ENCODE results near the gene GGCX. TPM values are rescaled to one million over a fixed set of nuclear protein-coding genes. Genes with fewer than 3 reads are reported as not detected.
"Not testable (repeated sequence)": the region's sequence is repeated elsewhere in the genome, so short reads cannot be mapped to it uniquely, and the experiment has no call there.

GGCX gene
- total RNA-seq, 2 donors from 2014 or later = 15.6 to 17.8 TPM

DNA sequence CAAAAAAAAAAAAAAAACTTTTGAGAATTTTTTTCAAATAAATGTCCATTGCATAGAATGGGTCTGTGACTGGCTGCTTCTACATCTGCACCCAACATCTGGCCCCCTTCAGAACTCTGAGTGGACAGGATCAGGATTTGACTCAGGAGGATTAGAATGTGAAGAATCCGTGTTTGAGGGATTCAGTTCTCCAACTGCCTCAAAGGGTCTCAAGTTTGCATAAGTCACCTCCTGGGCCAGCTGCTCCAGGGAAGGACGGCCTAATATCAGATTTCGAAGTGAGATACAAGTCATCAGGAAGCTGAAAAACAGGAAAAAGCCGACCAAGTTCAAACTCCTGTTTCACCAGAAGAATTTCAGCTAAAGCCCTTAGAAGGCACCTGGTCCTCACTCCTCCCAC, 11.5 kb downstream of the GGCX start:
- DNase-seq (no peak), ATAC-seq (no peak)
- Mint-ChIP-seq H3K4me3 (no peak overlapping the region), H3K4me1 (peaks cover 4% of the 10 kb centered on the region), H3K27ac (peak overlapping the region; percentile 75), H3K27me3 (no peaks in the 10 kb centered on the region), H3K36me3 (ENCODE audit: low read depth) (peaks cover 4% of the 10 kb centered on the region)
- no peaks in the 10 kb centered on the region for H3K9me3 ChIP-seq (ENCODE audit: control insufficient read depth, low read length, poor library complexity, severe bottlenecking)

DNA sequence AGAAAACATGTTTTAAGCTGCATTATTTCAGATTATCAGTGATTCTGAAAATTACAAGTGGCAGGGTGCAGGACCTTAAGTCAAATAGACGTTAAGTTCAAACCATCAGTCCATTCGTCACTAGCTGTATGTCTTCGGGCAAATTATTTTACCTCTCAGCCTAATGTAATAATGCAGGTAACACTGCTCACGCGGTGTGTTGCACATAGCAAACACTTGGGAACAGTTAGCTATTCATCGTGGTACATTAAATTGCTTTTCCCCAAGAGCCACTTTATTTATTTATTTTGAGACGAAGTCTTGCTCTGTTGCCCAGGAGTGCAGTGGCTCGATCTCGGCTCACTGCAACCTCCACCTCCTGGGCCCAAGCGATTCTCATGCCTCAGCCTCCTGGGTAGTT, 12.2 kb downstream of the GGCX start:
- no peaks in the 10 kb centered on the region for H3K27me3 Mint-ChIP-seq
- peak overlapping the region; percentile 75 for H3K27ac Mint-ChIP-seq
- peaks cover 2% of the 10 kb centered on the region for H3K36me3 Mint-ChIP-seq (ENCODE audit: low read depth)
- no peak overlapping the region for H3K4me3 Mint-ChIP-seq
- peaks cover 7% of the 10 kb centered on the region for H3K4me1 Mint-ChIP-seq
- DNase-seq = no peak
- H3K9me3 ChIP-seq (ENCODE audit: control insufficient read depth, low read length, poor library complexity, severe bottlenecking) = no peaks in the 10 kb centered on the region
- ATAC-seq = no peak

DNA sequence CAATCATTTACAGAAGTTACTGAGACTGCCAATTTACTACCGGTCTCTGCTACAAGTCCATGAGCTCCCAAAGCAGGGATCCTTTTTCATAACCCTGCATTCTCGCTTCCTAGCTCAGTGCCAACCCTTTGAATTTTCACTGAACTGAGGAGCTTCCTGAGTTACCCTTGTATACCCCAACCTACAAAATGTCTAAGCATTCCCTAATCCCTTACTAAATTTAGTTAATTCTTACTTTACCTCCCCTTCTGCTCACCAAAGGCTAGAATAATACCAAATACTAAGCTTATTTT, 12.7 kb downstream of the GGCX start:
- Mint-ChIP-seq H3K27ac (no peak overlapping the region), H3K27me3 (no peaks in the 10 kb centered on the region), H3K4me3 (no peak overlapping the region), H3K36me3 (ENCODE audit: low read depth) (peaks cover 2% of the 10 kb centered on the region), H3K4me1 (peaks cover 7% of the 10 kb centered on the region)
- DNase-seq (no peak), ATAC-seq (no peak)
- no peaks in the 10 kb centered on the region for H3K9me3 ChIP-seq (ENCODE audit: control insufficient read depth, low read length, poor library complexity, severe bottlenecking)

GRCh38 chr2:85547859-85548607, 13.3 kb downstream of the GGCX start:
- no peak overlapping the region for H3K27ac Mint-ChIP-seq

DNA sequence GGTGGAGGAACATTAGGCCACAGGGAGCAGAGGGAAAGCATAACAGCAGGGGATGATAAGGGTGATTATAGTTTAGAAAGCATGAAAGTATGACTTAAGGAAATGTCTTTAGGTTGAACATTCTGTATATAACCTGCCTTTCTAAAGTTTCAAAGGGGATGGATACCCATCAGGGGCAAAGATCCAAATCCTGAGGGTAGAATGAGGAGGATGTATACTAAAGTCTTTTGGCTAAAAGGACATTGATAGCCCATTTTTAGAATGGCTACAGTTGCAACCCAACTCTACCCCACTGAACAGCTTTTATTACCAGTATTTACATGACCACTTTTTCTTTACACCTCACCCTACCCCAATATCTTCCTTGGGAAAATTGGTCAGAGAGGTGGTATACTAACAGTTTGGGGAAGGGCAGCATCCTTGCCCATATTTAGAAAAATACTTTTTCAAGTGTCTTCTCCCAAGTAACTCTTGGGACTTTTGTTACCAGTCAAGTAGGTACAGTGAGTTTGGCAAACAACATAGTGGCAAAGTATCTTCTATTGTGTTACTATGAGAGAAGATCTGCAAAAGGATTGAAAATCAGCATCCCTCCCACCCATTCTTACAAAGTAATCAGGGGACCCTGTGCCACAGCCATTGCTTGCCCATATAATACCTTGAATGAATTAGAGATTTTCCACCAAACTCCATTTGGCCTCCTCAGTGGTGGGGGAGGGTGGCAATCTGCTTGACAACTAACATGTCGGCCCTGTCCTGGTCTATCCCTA, 14.0 kb downstream of the GGCX start:
- Mint-ChIP-seq H3K27ac (peak overlapping the region; percentile 70), H3K27me3 (no peaks in the 10 kb centered on the region), H3K36me3 (ENCODE audit: low read depth) (peaks cover 5% of the 10 kb centered on the region), H3K4me3 (no peak overlapping the region), H3K4me1 (peaks cover 18% of the 10 kb centered on the region)
- H3K9me3 ChIP-seq (ENCODE audit: control insufficient read depth, low read length, poor library complexity, severe bottlenecking) = no peaks in the 10 kb centered on the region
- no peak for DNase-seq
- no peak for ATAC-seq

More at GRCh38 chr2:85547859-85548607, 13.3 kb downstream of the GGCX start:
- DNase-seq (no peak), ATAC-seq (no peak)
- H3K9me3 ChIP-seq (ENCODE audit: control insufficient read depth, low read length, poor library complexity, severe bottlenecking) = no peaks in the 10 kb centered on the region
- Mint-ChIP-seq H3K27me3 (no peaks in the 10 kb centered on the region), H3K4me3 (no peak overlapping the region), H3K4me1 (peaks cover 10% of the 10 kb centered on the region), H3K36me3 (ENCODE audit: low read depth) (peaks cover 2% of the 10 kb centered on the region)

DNA sequence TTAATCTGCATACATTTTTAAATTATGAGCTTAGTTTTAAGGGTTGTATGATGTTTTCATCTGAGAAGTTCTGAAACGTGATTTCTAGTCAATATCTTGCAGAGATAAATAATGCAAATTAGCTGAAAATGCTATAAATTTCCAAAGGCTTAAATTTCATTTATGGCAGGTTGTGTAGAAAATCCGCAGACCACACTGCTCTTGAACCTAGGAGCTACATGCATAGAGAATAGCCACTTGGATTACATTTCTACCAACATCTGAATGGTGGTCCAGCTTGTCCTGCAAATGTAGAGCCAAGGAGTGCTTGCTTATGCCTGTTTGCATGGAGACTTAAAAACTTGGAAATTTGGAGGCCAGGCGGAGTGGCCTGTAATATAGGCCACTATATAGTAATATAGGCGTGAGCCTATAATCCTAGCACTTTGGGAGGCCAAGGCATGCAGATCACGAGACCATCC, 15.5 kb downstream of the GGCX start:
- DNase-seq (no peak), ATAC-seq (no peak)
- Mint-ChIP-seq H3K36me3 (ENCODE audit: low read depth) (peaks cover 3% of the 10 kb centered on the region), H3K27me3 (no peaks in the 10 kb centered on the region), H3K27ac (peak overlapping the region; percentile 70), H3K4me3 (no peak overlapping the region), H3K4me1 (peaks cover 19% of the 10 kb centered on the region)
- H3K9me3 ChIP-seq (ENCODE audit: control insufficient read depth, low read length, poor library complexity, severe bottlenecking) = no peaks in the 10 kb centered on the region

DNA sequence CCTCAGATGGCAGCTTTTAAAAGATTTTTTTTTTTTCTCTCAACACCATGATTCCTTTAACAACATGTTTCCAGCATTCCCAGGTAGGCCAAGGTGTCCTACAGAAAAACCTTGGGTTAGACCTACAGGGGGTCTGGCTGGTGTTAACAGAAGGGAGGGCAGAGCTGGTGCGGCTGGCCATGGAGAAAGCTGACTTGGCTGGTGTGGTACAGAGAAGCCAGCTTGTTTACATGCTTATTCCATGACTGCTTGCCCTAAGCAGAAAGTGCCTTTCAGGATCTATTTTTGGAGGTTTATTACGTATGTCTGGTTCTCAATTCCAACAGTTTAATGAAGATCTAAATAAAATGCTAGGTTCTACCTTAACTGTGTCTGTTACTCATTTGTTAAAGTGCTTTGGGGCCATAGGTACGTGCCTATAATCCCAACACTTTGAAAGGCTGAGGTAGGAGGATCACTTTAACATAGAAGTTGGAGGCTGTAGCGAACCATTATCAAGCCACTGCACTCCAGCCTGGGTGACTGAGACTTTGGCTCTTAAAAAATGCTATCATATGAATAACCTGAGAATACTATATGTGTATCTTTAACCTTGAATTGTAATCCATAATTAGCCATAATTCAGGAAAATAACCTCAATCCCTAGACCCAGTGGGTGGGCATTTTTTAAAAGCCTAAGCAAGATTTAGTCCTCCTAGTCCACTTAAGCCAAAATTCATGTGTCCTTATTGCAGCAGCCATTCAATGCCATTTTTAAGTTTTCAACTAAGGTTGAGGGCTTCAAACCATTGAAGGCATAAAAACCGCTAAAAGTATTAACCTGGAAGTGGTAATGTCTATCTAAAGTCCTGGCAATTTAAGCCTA, 16.1 kb downstream of the GGCX start:
- not testable (repeated sequence) for H3K9me3 ChIP-seq (ENCODE audit: control insufficient read depth, low read length, poor library complexity, severe bottlenecking); H3K27ac Mint-ChIP-seq; ATAC-seq; DNase-seq; H3K4me3 Mint-ChIP-seq; H3K27me3 Mint-ChIP-seq; H3K36me3 Mint-ChIP-seq (ENCODE audit: low read depth)
- H3K4me1 Mint-ChIP-seq = peaks cover 25% of the 10 kb centered on the region

GRCh38 chr2:85544254-85544691, 17.0 kb downstream of the GGCX start:
- peaks cover 30% of the 10 kb centered on the region for H3K4me1 Mint-ChIP-seq
- not testable (repeated sequence) for H3K36me3 Mint-ChIP-seq (ENCODE audit: low read depth); H3K27ac Mint-ChIP-seq

GRCh38 chr2:85542777-85543176, 18.5 kb downstream of the GGCX start:
- Mint-ChIP-seq H3K27me3 (no peaks in the 10 kb centered on the region), H3K4me3 (no peak overlapping the region), H3K4me1 (peaks cover 33% of the 10 kb centered on the region), H3K27ac (peak overlapping the region; percentile 87), H3K36me3 (ENCODE audit: low read depth) (peaks cover 3% of the 10 kb centered on the region)
- DNase-seq = no peak
- ATAC-seq = no peak
- H3K9me3 ChIP-seq (ENCODE audit: control insufficient read depth, low read length, poor library complexity, severe bottlenecking) = no peaks in the 10 kb centered on the region

More at GRCh38 chr2:85544254-85544691, 17.0 kb downstream of the GGCX start:
- H3K9me3 ChIP-seq (ENCODE audit: control insufficient read depth, low read length, poor library complexity, severe bottlenecking); H3K4me3 Mint-ChIP-seq; DNase-seq; ATAC-seq; H3K27me3 Mint-ChIP-seq: not testable (repeated sequence)

DNA sequence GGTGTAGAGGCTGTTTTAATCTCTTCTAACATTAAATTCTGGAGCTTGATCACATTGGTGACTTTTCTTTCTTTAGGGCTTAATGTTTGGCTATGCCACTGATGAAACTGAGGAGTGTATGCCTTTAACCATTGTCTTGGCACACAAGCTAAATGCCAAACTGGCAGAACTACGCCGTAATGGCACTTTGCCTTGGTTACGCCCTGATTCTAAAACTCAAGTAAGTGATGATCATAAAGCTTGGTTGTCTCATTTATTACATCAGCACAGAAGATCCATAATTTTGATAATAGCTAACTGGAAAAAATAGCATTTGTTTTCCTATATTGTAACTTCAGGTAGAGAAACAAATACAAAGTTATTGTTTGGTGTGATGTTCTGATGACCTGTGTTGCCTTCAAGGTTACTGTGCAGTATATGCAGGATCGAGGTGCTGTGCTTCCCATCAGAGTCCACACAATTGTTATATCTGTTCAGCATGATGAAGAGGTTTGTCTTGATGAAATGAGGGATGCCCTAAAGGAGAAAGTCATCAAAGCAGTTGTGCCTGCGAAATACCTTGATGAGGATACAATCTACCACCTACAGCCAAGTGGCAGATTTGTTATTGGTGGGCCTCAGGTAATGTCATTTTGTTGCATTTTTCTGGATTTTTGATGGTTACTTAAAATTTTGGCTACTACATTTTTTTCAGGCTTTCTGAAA, 19.4 kb downstream of the GGCX start:
- peak overlapping the region; percentile 31 for H3K4me3 Mint-ChIP-seq
- peak overlapping the region; percentile 94 for H3K27ac Mint-ChIP-seq
- H3K9me3 ChIP-seq (ENCODE audit: control insufficient read depth, low read length, poor library complexity, severe bottlenecking) = no peaks in the 10 kb centered on the region
- H3K27me3 Mint-ChIP-seq = no peaks in the 10 kb centered on the region
- DNase-seq (no peak), ATAC-seq (no peak)
- H3K36me3 Mint-ChIP-seq (ENCODE audit: low read depth) = peaks cover 3% of the 10 kb centered on the region
- peaks cover 37% of the 10 kb centered on the region for H3K4me1 Mint-ChIP-seq

DNA sequence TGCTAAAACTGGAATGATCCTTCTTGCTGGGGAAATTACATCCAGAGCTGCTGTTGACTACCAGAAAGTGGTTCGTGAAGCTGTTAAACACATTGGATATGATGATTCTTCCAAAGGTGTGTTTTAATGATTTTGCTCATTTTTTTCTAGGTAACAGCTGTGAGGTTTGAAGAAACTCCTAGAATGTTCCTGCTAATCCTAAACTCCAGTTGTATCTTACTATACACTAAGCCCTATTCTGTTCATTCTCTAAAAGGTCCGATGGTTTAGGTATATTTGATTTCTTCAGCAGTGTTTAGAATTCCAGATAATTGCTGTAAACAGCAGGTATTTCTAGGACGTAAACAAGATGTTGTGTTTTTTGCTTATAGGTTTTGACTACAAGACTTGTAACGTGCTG, 20.0 kb downstream of the GGCX start:
- Mint-ChIP-seq H3K36me3 (ENCODE audit: low read depth) (peaks cover 3% of the 10 kb centered on the region), H3K27ac (peak overlapping the region; percentile 94)
- no peak for ATAC-seq

GRCh38 chr2:85540133-85540648, 21.1 kb downstream of the GGCX start:
- Mint-ChIP-seq H3K4me1 (peaks cover 40% of the 10 kb centered on the region), H3K4me3 (peak overlapping the region; percentile 94), H3K27ac (peak overlapping the region; percentile 94), H3K27me3 (no peaks in the 10 kb centered on the region), H3K36me3 (ENCODE audit: low read depth) (peaks cover 3% of the 10 kb centered on the region)
- H3K9me3 ChIP-seq (ENCODE audit: control insufficient read depth, low read length, poor library complexity, severe bottlenecking) = no peaks in the 10 kb centered on the region
- no peak for DNase-seq
- no peak for ATAC-seq

More for the DNA sequence above, 20.0 kb downstream of the GGCX start:
- no peaks in the 10 kb centered on the region for H3K9me3 ChIP-seq (ENCODE audit: control insufficient read depth, low read length, poor library complexity, severe bottlenecking)
- H3K27me3 Mint-ChIP-seq = no peaks in the 10 kb centered on the region
- H3K4me1 Mint-ChIP-seq = peaks cover 37% of the 10 kb centered on the region
- peak overlapping the region; percentile 33 for H3K4me3 Mint-ChIP-seq
- DNase-seq = no peak

Measured in T-helper 17 cell (primary cell).